ENCODE measurements around the gene MN1.

The MN1 gene

GRCh38 chr22:27811778-27812177 lies 10.2 kb upstream of the MN1 start:
- no peak overlapping the region for H2AFZ ChIP-seq
- H3K4me3 ChIP-seq (ENCODE audit: low read depth, low read length) = no peak overlapping the region
- no peaks in the 10 kb centered on the region for H3K27me3 ChIP-seq (ENCODE audit: control insufficient read depth, insufficient read depth, low read length)
- H3K4me1 ChIP-seq = no peaks in the 10 kb centered on the region
- H3K9ac ChIP-seq = no peak overlapping the region
- H3K36me3 ChIP-seq (ENCODE audit: control insufficient read depth, insufficient read depth, low read length) = no peaks in the 10 kb centered on the region
- H3K79me2 ChIP-seq = no peaks in the 10 kb centered on the region
- H3K27ac ChIP-seq = no peak overlapping the region
- no peak for TF ChIP-seq CTCF (IDR thresholded peaks at IDR 0.05)
- H3K9me3 ChIP-seq (ENCODE audit: control insufficient read depth, low read length) = no peaks in the 10 kb centered on the region
- no peak overlapping the region for H3K4me2 ChIP-seq (ENCODE audit: low read length)

GRCh38 chr22:27810609-27811151 lies 9.1 kb upstream of the MN1 start:
- H3K4me1 ChIP-seq = no peaks in the 10 kb centered on the region
- H3K27ac ChIP-seq = no peak overlapping the region
- no peak overlapping the region for H3K4me3 ChIP-seq (ENCODE audit: low read depth, low read length)
- no peaks in the 10 kb centered on the region for H3K36me3 ChIP-seq (ENCODE audit: control insufficient read depth, insufficient read depth, low read length)
- H3K27me3 ChIP-seq (ENCODE audit: control insufficient read depth, insufficient read depth, low read length) = no peaks in the 10 kb centered on the region
- no peak for TF ChIP-seq CTCF (IDR thresholded peaks at IDR 0.05)
- H3K9ac ChIP-seq = no peak overlapping the region
- H3K79me2 ChIP-seq = no peaks in the 10 kb centered on the region
- no peaks in the 10 kb centered on the region for H3K9me3 ChIP-seq (ENCODE audit: control insufficient read depth, low read length)
- no peak overlapping the region for H3K4me2 ChIP-seq (ENCODE audit: low read length)
- H2AFZ ChIP-seq = no peak overlapping the region

GRCh38 chr22:27809700-27810608 lies 8.4 kb upstream of the MN1 start:
- Histone ChIP-seq H3K79me2 (no peaks in the 10 kb centered on the region), H3K4me1 (no peaks in the 10 kb centered on the region), H3K27me3 (ENCODE audit: control insufficient read depth, insufficient read depth, low read length) (no peaks in the 10 kb centered on the region), H3K9me3 (ENCODE audit: control insufficient read depth, low read length) (no peaks in the 10 kb centered on the region), H2AFZ (no peak overlapping the region), H3K9ac (no peak overlapping the region), H3K4me3 (ENCODE audit: low read depth, low read length) (no peak overlapping the region), H3K4me2 (ENCODE audit: low read length) (no peak overlapping the region), H3K36me3 (ENCODE audit: control insufficient read depth, insufficient read depth, low read length) (no peaks in the 10 kb centered on the region), H3K27ac (no peak overlapping the region)
- TF ChIP-seq CTCF (IDR thresholded peaks at IDR 0.05) = no peak

GRCh38 chr22:27809226-27809603 lies 7.7 kb upstream of the MN1 start:
- Histone ChIP-seq H3K4me1 (no peaks in the 10 kb centered on the region), H3K9me3 (ENCODE audit: control insufficient read depth, low read length) (no peaks in the 10 kb centered on the region), H3K4me3 (ENCODE audit: low read depth, low read length) (no peak overlapping the region), H3K36me3 (ENCODE audit: control insufficient read depth, insufficient read depth, low read length) (no peaks in the 10 kb centered on the region), H3K9ac (no peak overlapping the region), H3K79me2 (no peaks in the 10 kb centered on the region), H2AFZ (no peak overlapping the region), H3K4me2 (ENCODE audit: low read length) (no peak overlapping the region), H3K27me3 (ENCODE audit: control insufficient read depth, insufficient read depth, low read length) (no peaks in the 10 kb centered on the region), H3K27ac (no peak overlapping the region)
- TF ChIP-seq CTCF (IDR thresholded peaks at IDR 0.05) = no peak
